HL-60/S4 treated with retinoic acid at 250 ng/mL for 4 days and 3 days (cell line): ENCODE results near the gene CATSPERE.
"Not testable (repeated sequence)": the region's sequence is repeated elsewhere in the genome, so short reads cannot be mapped to it uniquely, and the experiment has no call there.

Source experiments
- in situ Hi-C: fragments of 300-500 bp; cut with MboI; formaldehyde crosslinking; loops from 2 replicates; pipeline ENCODE4 v1.7.0; 2022; ENCODE audit warnings: low sequenced_read_pairs

CATSPERE gene

DNA sequence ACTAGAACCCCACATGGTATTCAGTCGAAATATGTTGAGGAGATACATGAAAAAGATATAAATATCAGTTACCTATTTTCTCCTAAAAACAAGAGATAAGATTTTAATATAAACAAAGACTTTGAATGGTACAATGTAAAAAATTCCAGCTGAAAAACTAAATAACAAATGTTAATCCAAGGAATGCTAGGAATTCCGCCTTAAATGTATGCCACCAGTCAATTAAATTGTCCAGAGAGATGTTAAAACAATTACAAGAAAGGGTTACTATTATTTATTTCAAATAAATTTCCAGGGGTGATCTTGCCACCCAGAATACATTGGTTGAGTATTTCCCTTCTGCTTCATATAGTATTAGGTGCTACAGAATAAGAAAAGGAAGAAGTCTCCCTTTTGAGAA, 13.5 kb upstream of the CATSPERE start:
- in situ Hi-C loops = no loop called here

GRCh38 chr1:244448279-244449036, 12.6 kb upstream of the CATSPERE start:
- in situ Hi-C loops = no loop called here

DNA sequence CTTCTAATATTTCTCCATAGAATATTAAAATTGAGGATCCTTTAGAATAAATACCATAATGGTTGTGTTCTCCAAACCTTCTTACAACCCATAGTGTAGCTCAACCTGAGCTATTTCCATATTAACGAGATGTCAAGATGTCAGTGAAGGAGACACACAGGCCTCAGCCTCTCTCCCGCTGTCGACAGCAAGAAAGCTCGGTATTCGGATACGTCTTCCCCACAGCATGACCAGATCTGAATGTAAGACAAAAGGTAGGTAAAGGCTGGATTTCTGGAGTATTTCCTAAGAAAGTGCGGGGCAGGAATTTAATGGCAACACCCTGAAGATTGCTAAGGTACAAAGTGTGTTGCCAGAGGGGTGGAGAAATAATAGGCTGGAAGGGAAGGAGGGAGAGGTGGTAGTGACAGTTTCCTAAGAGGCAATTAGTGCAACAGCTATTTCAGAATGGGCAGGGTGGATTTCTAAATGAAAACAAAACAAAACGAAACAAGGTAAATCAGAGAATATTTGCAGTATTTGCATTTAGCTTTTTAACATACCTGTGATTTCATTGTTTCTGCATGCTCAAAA, 11.1 kb upstream of the CATSPERE start:
- in situ Hi-C loops = no loop called here

GRCh38 chr1:244450597-244451538, 10.2 kb upstream of the CATSPERE start:
- in situ Hi-C loops = no loop called here

DNA sequence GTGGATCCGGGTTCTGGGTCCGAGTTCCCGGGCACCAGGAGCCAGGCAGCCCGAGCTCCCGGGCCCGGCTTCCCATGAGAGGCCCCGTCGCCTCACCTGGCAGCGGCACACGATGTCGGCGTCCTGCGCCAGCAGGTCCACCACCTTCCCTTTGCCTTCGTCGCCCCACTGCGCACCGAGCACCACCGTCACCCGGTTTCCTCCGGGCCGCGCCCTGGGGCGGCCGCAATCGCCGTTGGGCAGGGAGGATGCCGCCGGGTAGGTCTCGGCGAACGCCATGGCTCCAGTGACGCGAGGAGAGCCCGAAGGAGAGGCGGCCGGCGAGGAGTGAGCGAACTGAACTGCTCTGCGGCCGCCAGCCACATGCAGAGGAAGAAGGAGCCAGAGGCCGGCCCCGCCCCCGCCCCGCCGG, 9.5 kb upstream of the CATSPERE start, which contains the start of gene ADSS2:
Gene ADSS2 (minus strand): TSS at position 371 of the 412 bp plus-strand sequence. CDS start 92 bp downstream, at position 279.
- in situ Hi-C loops = no loop called here

DNA sequence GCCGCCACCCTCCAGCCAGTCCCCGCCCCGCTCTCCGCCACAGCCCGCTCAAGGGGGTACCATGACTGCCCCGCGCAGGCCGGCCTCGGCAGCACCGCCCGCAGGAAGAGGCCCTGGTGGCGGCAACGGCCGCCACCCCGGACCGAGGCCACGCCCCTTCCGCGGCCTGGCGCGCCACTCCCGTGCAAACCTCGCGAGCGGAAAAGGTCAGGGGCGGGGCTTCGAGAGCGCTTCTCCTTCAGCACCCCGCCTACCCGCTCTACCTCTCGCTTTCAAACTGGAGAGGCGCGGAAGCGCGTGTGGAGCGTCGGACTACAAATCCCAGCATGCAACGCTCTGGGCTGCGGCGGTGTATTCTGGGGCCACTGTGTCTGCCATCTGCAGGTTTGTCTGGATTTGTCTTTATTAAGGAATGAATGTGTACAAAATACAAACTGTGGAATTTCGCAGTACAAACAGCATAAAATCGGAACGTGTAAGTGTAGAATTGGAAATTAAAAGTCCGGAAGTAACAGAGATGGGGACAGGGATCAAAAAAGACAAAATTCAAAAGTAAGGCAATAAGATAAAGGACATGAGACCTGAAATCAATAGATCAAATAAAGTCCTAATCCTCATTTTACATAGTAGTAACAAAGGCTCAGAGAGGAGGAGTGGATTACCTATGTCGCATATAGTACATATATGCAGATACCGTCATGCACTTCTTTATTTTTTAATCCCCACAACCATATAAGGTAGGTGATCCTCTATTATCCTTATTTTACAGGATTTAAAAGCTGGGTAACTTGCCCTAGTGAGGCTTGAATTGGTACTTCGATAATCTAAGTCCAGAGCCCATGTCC, 8.9 kb upstream of the CATSPERE start:
- in situ Hi-C loops = no loop called here

GRCh38 chr1:244454412-244454811, 6.7 kb upstream of the CATSPERE start:
- in situ Hi-C loops = no loop called here

DNA sequence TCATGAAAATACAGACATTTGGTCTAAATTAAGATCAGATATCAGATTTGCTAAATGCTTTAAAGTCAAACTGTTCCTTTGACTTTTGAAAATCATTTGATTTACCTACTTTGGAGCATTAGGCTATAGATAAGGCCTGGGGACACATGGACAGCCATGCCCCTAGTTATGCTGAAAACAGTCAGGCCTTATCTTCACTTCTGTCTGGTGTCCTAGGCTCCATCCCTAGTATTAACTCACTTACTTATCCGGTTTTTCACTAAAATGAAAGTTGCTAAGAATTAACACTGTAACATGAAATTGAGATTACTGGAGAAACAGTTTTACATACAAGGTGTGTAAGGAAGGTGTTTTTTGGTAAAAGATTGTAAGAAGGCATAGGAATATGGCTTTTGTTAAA, 4.5 kb upstream of the CATSPERE start:
- in situ Hi-C loops = no loop called here

DNA sequence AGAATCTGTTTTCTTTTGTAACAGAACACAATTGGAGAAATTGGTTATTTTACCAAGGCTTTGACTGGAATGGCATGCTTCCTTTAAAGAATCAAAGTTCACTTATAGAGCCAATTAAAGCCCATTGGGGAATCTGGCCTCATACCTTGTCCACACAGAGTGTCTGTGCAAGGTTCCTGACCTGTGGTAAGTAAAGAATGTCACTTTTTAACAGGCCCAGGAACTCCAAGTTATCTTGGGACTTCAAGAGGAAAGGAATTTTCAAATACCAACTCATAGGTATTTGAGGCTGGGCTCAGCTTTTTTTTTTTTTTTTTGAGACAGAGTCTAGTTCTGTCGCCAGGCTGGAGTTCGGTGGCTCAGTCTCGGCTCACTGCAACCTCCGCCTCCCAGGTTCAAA, 2.3 kb upstream of the CATSPERE start:
- in situ Hi-C loops = no loop called here

GRCh38 chr1:244460197-244460596, 876 bp upstream of the CATSPERE start:
- in situ Hi-C loops = no loop called here

GRCh38 chr1:244466724-244467123, 5.7 kb downstream of the CATSPERE start:
- in situ Hi-C loops = no loop called here

DNA sequence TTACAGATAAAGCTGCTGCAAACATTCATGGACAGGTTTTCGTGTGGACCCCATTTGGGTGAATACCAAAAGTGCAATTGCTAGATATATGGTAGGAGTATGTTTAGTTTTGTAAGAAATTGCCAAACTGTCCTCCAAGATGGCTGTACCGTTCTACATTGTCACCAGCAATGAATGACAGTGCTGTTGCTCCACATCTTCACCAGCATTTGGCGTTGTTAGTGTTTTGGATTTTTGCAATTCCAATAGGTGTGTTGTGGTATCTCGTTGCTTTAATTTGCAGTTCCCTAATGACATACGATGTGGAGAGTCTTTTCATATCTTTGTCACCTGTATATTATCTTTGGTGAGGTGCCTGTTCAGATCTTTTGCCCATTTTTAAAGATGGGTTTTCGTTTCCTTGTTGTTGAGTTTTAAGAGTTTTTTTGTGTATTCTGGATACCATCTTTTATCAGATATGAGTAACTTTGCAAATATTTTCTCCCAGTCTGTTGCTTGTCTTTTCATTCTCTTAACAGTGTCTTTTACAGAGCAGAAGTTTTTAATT, 12.1 kb downstream of the CATSPERE start:
- in situ Hi-C loops = no loop called here

GRCh38 chr1:244484971-244485370, 23.9 kb downstream of the CATSPERE start:
- in situ Hi-C loops = not testable (repeated sequence)

- in situ Hi-C loops = no loop called here
These were observed 33.6 kb downstream of the CATSPERE start for GRCh38 chr1:244494653-244495052.

DNA sequence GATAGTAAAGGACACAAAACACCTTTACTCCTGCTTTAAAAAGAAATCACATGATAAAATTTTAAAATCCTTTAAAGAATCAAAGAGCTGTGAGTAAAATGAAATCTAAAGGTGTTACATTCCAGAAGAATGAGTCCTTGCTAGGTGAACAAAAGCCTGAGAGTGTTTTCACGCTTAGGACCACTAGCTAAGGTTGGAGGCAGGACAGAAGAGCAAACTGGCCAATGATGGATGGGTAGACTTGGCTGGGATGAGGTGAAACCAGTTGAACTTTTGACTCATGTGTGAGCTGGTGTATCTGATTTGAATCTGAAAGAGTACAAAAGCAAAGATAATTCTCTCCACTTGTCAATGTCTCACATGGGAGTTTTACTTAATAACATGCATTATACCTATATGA, 35.1 kb downstream of the CATSPERE start:
- in situ Hi-C loops = no loop called here

DNA sequence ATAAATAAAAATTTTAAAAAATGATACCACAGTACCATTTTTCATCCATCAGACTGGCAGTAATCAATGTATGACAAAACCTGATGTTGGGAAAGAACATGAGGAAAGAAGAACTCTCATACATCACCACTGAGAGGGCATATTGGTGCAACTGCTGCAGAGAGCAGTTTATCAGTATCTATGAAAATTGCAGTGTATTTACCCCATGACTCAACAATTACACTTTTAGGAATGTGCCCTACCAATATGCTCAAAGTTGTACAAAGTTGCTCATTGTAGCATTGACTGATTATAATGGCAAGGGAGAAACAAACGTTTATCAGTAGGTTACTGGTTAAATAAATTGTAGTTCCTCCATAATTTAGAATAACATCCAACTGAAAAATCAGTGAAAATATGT, 36.7 kb downstream of the CATSPERE start:
- in situ Hi-C loops = no loop called here

DNA sequence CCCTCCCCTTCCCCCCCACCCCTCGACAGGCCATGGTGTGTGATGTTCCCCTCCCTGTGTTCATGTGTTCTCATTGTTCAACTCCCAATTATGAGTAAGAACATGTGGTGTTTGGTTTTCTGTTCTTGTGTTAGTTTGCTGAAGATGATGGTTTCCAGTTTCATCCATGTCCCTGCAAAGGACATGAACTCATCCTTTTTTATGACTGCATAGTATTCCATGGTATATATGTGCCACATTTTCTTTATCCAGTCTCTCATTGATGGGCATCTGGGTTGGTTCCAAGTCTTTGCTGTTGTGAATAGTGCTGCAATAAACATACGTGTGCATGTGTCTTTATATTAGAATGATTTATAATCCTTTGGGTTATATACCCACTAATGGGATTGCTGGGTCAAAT, 38.4 kb downstream of the CATSPERE start:
- in situ Hi-C loops = not testable (repeated sequence)

DNA sequence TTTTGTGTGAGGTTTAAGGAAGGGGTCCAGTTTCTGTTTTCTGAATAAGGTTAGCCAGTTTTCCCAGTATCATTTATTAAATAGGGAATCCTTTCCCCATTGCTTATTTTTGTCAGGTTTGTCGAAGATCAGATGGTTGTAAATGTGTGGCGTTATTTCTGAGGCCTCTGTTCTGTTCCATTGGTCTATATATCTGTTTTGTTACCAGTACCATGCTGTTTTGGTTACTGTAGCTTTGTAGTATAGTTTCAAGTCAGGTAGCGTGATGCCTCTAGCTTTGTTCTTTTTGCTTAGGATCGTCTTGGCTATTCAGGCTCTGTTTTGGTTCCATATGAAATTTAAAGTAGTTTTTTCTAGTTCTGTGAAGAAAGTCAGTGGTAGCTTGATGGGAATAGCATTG, 39.4 kb downstream of the CATSPERE start:
- in situ Hi-C loops = not testable (repeated sequence)

DNA sequence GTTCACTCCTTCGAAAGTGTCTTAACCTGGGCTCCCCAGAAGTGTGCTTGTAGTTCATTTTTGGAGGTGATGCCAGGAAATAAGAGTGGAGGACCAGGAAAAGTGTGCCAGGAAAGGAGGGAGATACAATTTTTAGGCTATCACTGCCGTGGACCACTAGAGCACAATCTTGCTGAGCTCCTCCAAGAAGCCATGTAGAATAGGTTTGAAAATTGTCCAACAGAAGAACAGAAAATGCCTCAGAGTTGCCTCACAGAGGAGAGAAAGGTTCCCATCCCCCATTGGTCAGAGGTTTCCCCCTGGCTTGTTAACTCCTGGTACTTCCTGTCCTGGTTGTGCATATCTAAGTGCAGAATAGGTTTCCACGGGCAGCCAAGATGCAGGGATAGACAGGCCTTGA, 41.6 kb downstream of the CATSPERE start:
- in situ Hi-C loops = no loop called here

DNA sequence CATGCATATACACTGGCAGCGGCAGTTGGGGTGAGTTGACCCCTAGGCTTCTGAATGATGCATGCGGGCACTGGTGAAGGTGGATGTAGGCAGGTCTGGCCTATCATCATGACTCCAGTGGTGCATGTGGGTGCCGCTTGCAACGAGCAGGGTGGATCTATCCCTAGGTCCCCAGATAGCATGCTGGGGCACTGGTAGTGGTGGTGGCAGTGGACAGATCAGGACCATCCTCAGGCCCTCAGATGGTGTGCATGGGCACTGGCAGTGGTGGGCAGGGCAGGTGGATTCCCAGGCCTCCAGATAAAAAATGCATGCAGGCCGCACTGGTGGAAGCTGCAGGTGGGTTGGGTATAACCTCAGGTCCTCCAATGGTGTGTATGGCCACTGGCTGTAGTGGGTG, 52.4 kb downstream of the CATSPERE start:
- in situ Hi-C loops = no loop called here
